T-helper 9 cell (primary cell): ENCODE results near the gene TRIM7.

Experiments
- DNase-seq: peaks from one replicate; pipeline ENCODE4 v3.0.0-alpha.2; 2020

TRIM7 gene

GRCh38 chr5:181170996-181171395 is 34.0 kb downstream of the TRIM7 start:
- no peak for DNase-seq

GRCh38 chr5:181170237-181170825 is 34.7 kb downstream of the TRIM7 start:
- DNase-seq, result no peak

GRCh38 chr5:181169459-181170236 is 35.3 kb downstream of the TRIM7 start:
- peak; percentile 57 for DNase-seq

- DNase-seq, result no peak
These were observed 36.3 kb downstream of the TRIM7 start for GRCh38 chr5:181168595-181169118.

- peak; percentile 27 for DNase-seq
These were observed 37.0 kb downstream of the TRIM7 start for GRCh38 chr5:181167814-181168488.

GRCh38 chr5:181166812-181167733 is 37.9 kb downstream of the TRIM7 start:
- DNase-seq, result no peak

GRCh38 chr5:181164076-181164952 is 40.7 kb downstream of the TRIM7 start:
- no peak for DNase-seq

GRCh38 chr5:181163487-181164075 is 41.4 kb downstream of the TRIM7 start:
- DNase-seq, result no peak

GRCh38 chr5:181161534-181162175 is 43.3 kb downstream of the TRIM7 start:
- no peak for DNase-seq

GRCh38 chr5:181160755-181161533 is 44.1 kb downstream of the TRIM7 start:
- peak; percentile 46 for DNase-seq

- DNase-seq, result peak; percentile 79
These were observed 44.7 kb downstream of the TRIM7 start for GRCh38 chr5:181160152-181160754.

GRCh38 chr5:181159286-181160151 is 45.5 kb downstream of the TRIM7 start:
- peak; percentile 98 for DNase-seq

GRCh38 chr5:181158869-181159268 is 46.1 kb downstream of the TRIM7 start:
- DNase-seq, result no peak

- no peak for DNase-seq
These were observed 48.2 kb downstream of the TRIM7 start for GRCh38 chr5:181156758-181157157.

GRCh38 chr5:181153814-181154213 is 51.2 kb downstream of the TRIM7 start:
- no peak for DNase-seq

GRCh38 chr5:181152406-181152805 is 52.6 kb downstream of the TRIM7 start:
- DNase-seq, result no peak

- DNase-seq, result no peak
These were observed 53.9 kb downstream of the TRIM7 start for GRCh38 chr5:181151146-181151545.
